A673 (cell line): Measurements from ENCODE around the gene NPHP4. TPM values are rescaled to one million over a fixed set of nuclear protein-coding genes. Genes with fewer than 3 reads are reported as not detected.

Experiments
- BruUV-seq: library from RNA; stranded (reverse); fragments of 400-500 nt; replicated peaks from 2 replicates; lab custom pipeline; 2021; lab: Mats Ljungman, UMichigan
- CTCF ChIA-PET: fragments of 300-600 bp; sonication (Branson Sonifier 250); formaldehyde crosslinking; loops from one replicate; lab custom pipeline; 2022; ENCODE audit warnings: antibody characterized with exemption; lab: Charles Lee
- POLR2A ChIA-PET: fragments of 300-600 bp; sonication (Branson Sonifier 250); formaldehyde crosslinking; loops from one replicate; lab custom pipeline; 2022; ENCODE audit warnings: antibody characterized with exemption; ENCODE audit not compliant: low non-redundant PET; lab: Charles Lee
- DNase-seq: peaks from one replicate; pipeline ENCODE4 v3.0.0-alpha.2; 2015; ENCODE audit warnings: low spot score
- H3K27ac ChIP-seq: fragments of 200-600 bp; sonication (generic); 2 replicates; pipeline ENCODE4 v1.5.1; 2016; ENCODE audit warnings: mixed run types, low read depth, mild to moderate bottlenecking, mixed read lengths, antibody characterized with exemption, low read length; ENCODE audit not compliant: poor library complexity, severe bottlenecking
- H3K27me3 ChIP-seq: fragments of 200-600 bp; sonication (generic); replicated peaks from 2 replicates; pipeline ENCODE4 v1.6.1; 2017; ENCODE audit warnings: mixed run types, low read depth, mild to moderate bottlenecking, mixed read lengths, antibody characterized with exemption, low read length; ENCODE audit not compliant: insufficient read depth, poor library complexity
- H3K36me3 ChIP-seq: fragments of 200-600 bp; sonication (generic); 2 replicates; pipeline ENCODE4 v1.6.1; 2016; ENCODE audit warnings: mixed run types, mild to moderate bottlenecking, mixed read lengths, antibody characterized with exemption, low read length; ENCODE audit not compliant: insufficient read depth, poor library complexity, severe bottlenecking
- H3K4me1 ChIP-seq: fragments of 200-600 bp; sonication (generic); 2 replicates; pipeline ENCODE4 v1.6.1; 2017; ENCODE audit warnings: mixed run types, mild to moderate bottlenecking, mixed read lengths, antibody characterized with exemption, low read length; ENCODE audit not compliant: insufficient read depth, poor library complexity, severe bottlenecking
- H3K4me3 ChIP-seq: fragments of 200-600 bp; sonication (generic); 2 replicates; pipeline ENCODE4 v1.5.1; 2016; ENCODE audit warnings: low read depth, mixed run types, mild to moderate bottlenecking, mixed read lengths, low read length; ENCODE audit not compliant: poor library complexity, severe bottlenecking
- H3K9me3 ChIP-seq: fragments of 200-600 bp; sonication (generic); 2 replicates; pipeline ENCODE4 v1.6.1; 2016; ENCODE audit warnings: mixed run types, low read depth, mild to moderate bottlenecking, mixed read lengths, antibody characterized with exemption, low read length; ENCODE audit not compliant: poor library complexity, severe bottlenecking
- CTCF ChIP-seq: fragments of 300-800, 200-600 bp; sonication (generic); conservative IDR thresholded peaks from 2 replicates; pipeline ENCODE4 v1.5.1; 2017; ENCODE audit warnings: low read depth, mild to moderate bottlenecking, antibody characterized with exemption, low read length, moderate library complexity, mixed read lengths
- EZH2 ChIP-seq: fragments of 200-600 bp; sonication (generic); IDR thresholded peaks from 2 replicates; pipeline ENCODE4 v1.6.1; 2017; ENCODE audit warnings: borderline replicate concordance, low read depth, mild to moderate bottlenecking, mixed read lengths, antibody characterized with exemption, low read length; ENCODE audit not compliant: poor library complexity, severe bottlenecking
- intact Hi-C: fragments of 100-400 bp; cut with micrococcal nuclease; formaldehyde crosslinking; loops from one replicate; pipeline ENCODE4 v1.10.0; 2022; ENCODE audit not compliant: unreplicated experiment
- total RNA-seq: library from RNA; stranded (reverse); gene quantifications from 2 replicates; pipeline ENCODE4 v1.2.3, GENCODE V29; 2021

NPHP4 gene
- total RNA-seq, 1 experiment from 2014 or later, result 27.6 TPM

GRCh38 chr1:5992814-5993555 is 760 bp upstream of the NPHP4 start:
- intact Hi-C loops, result no loop called here
- DNase-seq, result peak; percentile 42
- ChIA-PET POLR2A (interaction anchor here (1.0 kb wide), 1 partner anchor 12 kb away, joined by 3 read pairs; no protein-coding TSS in a partner anchor), CTCF (interaction anchor here (0.6 kb wide), 1 partner anchor 560 kb away, joined by 7 read pairs; no protein-coding TSS in a partner anchor)
- Histone ChIP-seq H3K9me3 (no peaks in the 10 kb centered on the region), H3K27me3 (no peaks in the 10 kb centered on the region), H3K4me1 (peaks cover 21% of the 10 kb centered on the region), H3K36me3 (no peaks in the 10 kb centered on the region), H3K27ac (no peak overlapping the region), H3K4me3 (peak overlapping the region; percentile 94)
- TF ChIP-seq CTCF (no peak), EZH2 (no peak)
- BruUV-seq, result no TSS peak

DNA sequence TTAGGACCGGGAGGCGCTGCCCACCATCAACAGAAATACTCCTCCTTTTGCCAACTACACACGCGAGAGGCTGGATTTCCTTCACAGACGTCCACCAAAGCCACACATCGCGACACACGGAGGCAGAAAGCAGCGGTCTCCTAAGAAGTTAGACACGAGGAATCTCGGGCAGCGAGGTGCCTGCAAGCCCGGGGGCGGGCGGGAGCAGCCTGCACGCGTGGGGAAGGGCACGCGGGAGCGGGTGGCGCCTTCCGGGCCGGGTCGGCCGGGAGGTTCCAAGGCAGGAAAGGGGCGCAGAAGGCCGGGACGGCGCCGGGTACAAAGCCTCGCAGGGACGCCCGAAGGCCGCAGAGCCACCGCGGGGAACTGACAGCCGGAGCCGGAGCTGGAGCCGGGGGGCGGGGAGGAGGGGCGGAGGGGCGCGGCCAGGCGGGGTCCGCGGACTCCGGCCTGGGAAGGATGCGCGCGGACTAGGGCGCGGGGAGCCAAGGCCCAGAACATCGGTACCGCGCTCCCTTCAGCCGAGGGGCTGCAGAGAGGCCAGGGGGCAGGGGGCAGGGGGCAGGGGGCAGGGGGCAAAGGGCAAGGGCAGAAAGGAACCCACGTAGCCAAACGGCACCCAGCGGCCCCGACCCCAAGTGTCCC is 722 bp downstream of the NPHP4 start:
- peak overlapping the region; percentile 98 for H3K27ac ChIP-seq
- H3K4me1 ChIP-seq, result peaks cover 21% of the 10 kb centered on the region
- DNase-seq, result no peak
- no peaks in the 10 kb centered on the region for H3K9me3 ChIP-seq
- H3K4me3 ChIP-seq, result peak overlapping the region; percentile 94
- no peaks in the 10 kb centered on the region for H3K27me3 ChIP-seq
- intact Hi-C loops, result no loop called here
- no peaks in the 10 kb centered on the region for H3K36me3 ChIP-seq
- no TSS peak for BruUV-seq
- ChIA-PET CTCF (no interaction called here), POLR2A (no interaction called here)
- no peak for TF ChIP-seq EZH2
- no peak for TF ChIP-seq CTCF

- intact Hi-C loops, result no loop called here
- Histone ChIP-seq H3K27me3 (no peaks in the 10 kb centered on the region), H3K9me3 (no peaks in the 10 kb centered on the region), H3K27ac (no peak overlapping the region), H3K36me3 (no peaks in the 10 kb centered on the region), H3K4me1 (peaks cover 21% of the 10 kb centered on the region), H3K4me3 (peak overlapping the region; percentile 94)
- no peak for DNase-seq
- TSS peak; percentile 54 for BruUV-seq
- POLR2A ChIA-PET, result no interaction called here
- TF ChIP-seq CTCF (no peak), EZH2 (no peak)
- CTCF ChIA-PET, result no interaction called here
Observed at GRCh38 chr1:5990913-5991312, 1.3 kb downstream of the NPHP4 start.
